Hepatocyte (in vitro differentiated cells): ENCODE measurements around the gene SDCBP2. TPM values are rescaled to one million over a fixed set of nuclear protein-coding genes. Genes with fewer than 3 reads are reported as not detected.

Experiments used
- DNase-seq: peaks from one replicate; pipeline ENCODE4 v3.0.0-alpha.2; 2016; ENCODE audit warnings: low spot score
- H2AFZ ChIP-seq: fragments of 200-600 bp; sonication (generic); 2 replicates; pipeline ENCODE4 v1.6.0; 2016; ENCODE audit warnings: antibody characterized with exemption, mild to moderate bottlenecking
- H3K27ac ChIP-seq: fragments of 200-600 bp; sonication (generic); 2 replicates; pipeline ENCODE4 v1.5.1; 2016; ENCODE audit warnings: mild to moderate bottlenecking
- H3K27me3 ChIP-seq: fragments of 200-600 bp; sonication (generic); 2 replicates; pipeline ENCODE4 v1.6.1; 2016
- H3K36me3 ChIP-seq: fragments of 200-600 bp; sonication (generic); replicated peaks from 2 replicates; pipeline ENCODE4 v1.5.1; 2016; ENCODE audit warnings: low read depth; ENCODE audit not compliant: insufficient read depth
- H3K4me1 ChIP-seq: fragments of 200-600 bp; sonication (generic); 2 replicates; pipeline ENCODE4 v1.5.1; 2016; ENCODE audit warnings: mild to moderate bottlenecking, moderate library complexity; ENCODE audit not compliant: insufficient read depth
- H3K4me2 ChIP-seq: fragments of 200-600 bp; sonication (generic); 2 replicates; pipeline ENCODE4 v1.6.0; 2016
- H3K4me3 ChIP-seq: fragments of 200-600 bp; sonication (generic); 2 replicates; pipeline ENCODE4 v1.5.1; 2016; ENCODE audit warnings: mild to moderate bottlenecking
- H3K79me2 ChIP-seq: fragments of 200-600 bp; sonication (generic); 2 replicates; pipeline ENCODE4 v1.6.0; 2017; ENCODE audit warnings: mild to moderate bottlenecking
- H3K9me2 ChIP-seq: fragments of 200-600 bp; sonication (generic); replicated peaks from 2 replicates; pipeline ENCODE4 v1.6.0; 2017; ENCODE audit warnings: mild to moderate bottlenecking; ENCODE audit not compliant: insufficient read depth
- H3K9me3 ChIP-seq: fragments of 200-600 bp; sonication (generic); 2 replicates; pipeline ENCODE4 v1.5.1; 2016; ENCODE audit warnings: low read depth, mild to moderate bottlenecking
- H4K20me1 ChIP-seq: fragments of 200-600 bp; sonication (generic); 2 replicates; pipeline ENCODE4 v1.6.0; 2016; ENCODE audit warnings: mild to moderate bottlenecking; ENCODE audit not compliant: insufficient read depth, poor library complexity, severe bottlenecking
- CTCF ChIP-seq: fragments of 200-600 bp; sonication (generic); IDR thresholded peaks from 2 replicates; pipeline ENCODE4 v1.5.1; 2016; ENCODE audit warnings: antibody characterized with exemption, mild to moderate bottlenecking; ENCODE audit not compliant: poor library complexity
- EZH2 ChIP-seq: fragments of 200-600 bp; sonication (generic); IDR thresholded peaks from 2 replicates; pipeline ENCODE4 v1.6.1; 2016; ENCODE audit warnings: antibody characterized with exemption, mild to moderate bottlenecking, borderline replicate concordance
- EZH2phosphoT487 ChIP-seq: fragments of 200-600 bp; sonication (generic); IDR thresholded peaks from one replicate; pipeline ENCODE4 v1.6.1; 2018; ENCODE audit warnings: antibody characterized with exemption, mild to moderate bottlenecking, low read depth, moderate library complexity; ENCODE audit not compliant: unreplicated experiment, severe bottlenecking
- WGBS: methylation state at CpG from one replicate; pipeline ENCODE4 v1.1.6; 2016; ENCODE audit warnings: low lambda C conversion rate; ENCODE audit errors: missing lambda C conversion rate; 5-methylcytosine and 5-hydroxymethylcytosine counted together
- polyA plus RNA-seq: library from polyadenylated mRNA; unstranded; fragments of >200 nt; fragmentation: Nextera tagmentation; extraction: Ambion mirVana; gene quantifications from 2 replicates; pipeline ENCODE4 v1.2.1, GENCODE V29; 2016
- total RNA-seq: library from RNA; depleted of rRNA; stranded (reverse); fragments of >200 nt; gene quantifications from 2 replicates; pipeline ENCODE4 v1.2.3, GENCODE V29; 2014

The SDCBP2 gene
- total and polyA plus RNA-seq, 2 experiments from 2014 or later: 64.1 to 83.3 TPM

GRCh38 chr20:1309439-1309847 is 19.5 kb downstream of the SDCBP2 start:
- no peaks in the 10 kb centered on the region for H3K9me2 ChIP-seq
- H3K79me2 ChIP-seq: no peaks in the 10 kb centered on the region
- H3K36me3 ChIP-seq: no peaks in the 10 kb centered on the region
- H3K27ac ChIP-seq: no peak overlapping the region
- H3K4me2 ChIP-seq: no peak overlapping the region
- no peak overlapping the region for H2AFZ ChIP-seq
- H3K4me1 ChIP-seq: peaks cover 7% of the 10 kb centered on the region
- no peak for DNase-seq
- no peak overlapping the region for H3K4me3 ChIP-seq
- 84% methylated on average over 11 of the region's 12 CpGs for WGBS
- H3K9me3 ChIP-seq: no peaks in the 10 kb centered on the region
- H3K27me3 ChIP-seq: no peaks in the 10 kb centered on the region
- H4K20me1 ChIP-seq: no peaks in the 10 kb centered on the region
- TF ChIP-seq EZH2phosphoT487 (no peak), CTCF (no peak), EZH2 (no peak)

- no peak overlapping the region for H3K27ac ChIP-seq
- H2AFZ ChIP-seq: no peak overlapping the region
- 93% methylated on average over 9 of the region's 9 CpGs for WGBS
Observed at GRCh38 chr20:1308702-1309095, 20.2 kb downstream of the SDCBP2 start.

GRCh38 chr20:1308067-1308701 is 20.8 kb downstream of the SDCBP2 start:
- Histone ChIP-seq H4K20me1 (no peaks in the 10 kb centered on the region), H3K4me1 (no peaks in the 10 kb centered on the region), H3K36me3 (no peaks in the 10 kb centered on the region), H3K9me2 (no peaks in the 10 kb centered on the region), H3K9me3 (no peaks in the 10 kb centered on the region), H3K4me2 (no peak overlapping the region), H3K27me3 (no peaks in the 10 kb centered on the region), H2AFZ (no peak overlapping the region), H3K79me2 (no peaks in the 10 kb centered on the region), H3K27ac (no peak overlapping the region), H3K4me3 (no peak overlapping the region)
- DNase-seq: no peak
- TF ChIP-seq EZH2phosphoT487: no peak
- no peak for TF ChIP-seq CTCF
- no peak for TF ChIP-seq EZH2
- 92% methylated on average over 13 of the region's 13 CpGs for WGBS

More at GRCh38 chr20:1308702-1309095, 20.2 kb downstream of the SDCBP2 start:
- H3K9me3 ChIP-seq: no peaks in the 10 kb centered on the region
- H3K9me2 ChIP-seq: no peaks in the 10 kb centered on the region
- no peak overlapping the region for H3K4me2 ChIP-seq
- no peaks in the 10 kb centered on the region for H3K36me3 ChIP-seq
- no peak for DNase-seq
- H3K4me1 ChIP-seq: peaks cover 2% of the 10 kb centered on the region
- H3K27me3 ChIP-seq: no peaks in the 10 kb centered on the region
- H3K79me2 ChIP-seq: no peaks in the 10 kb centered on the region
- no peaks in the 10 kb centered on the region for H4K20me1 ChIP-seq
- H3K4me3 ChIP-seq: no peak overlapping the region
- no peak for TF ChIP-seq EZH2
- no peak for TF ChIP-seq CTCF
- TF ChIP-seq EZH2phosphoT487: no peak

GRCh38 chr20:1307571-1307971 is 21.4 kb downstream of the SDCBP2 start:
- H4K20me1 ChIP-seq: no peaks in the 10 kb centered on the region
- H3K36me3 ChIP-seq: no peaks in the 10 kb centered on the region
- no peak overlapping the region for H3K4me3 ChIP-seq
- no peak for TF ChIP-seq EZH2phosphoT487
- TF ChIP-seq EZH2: no peak
- no peak for TF ChIP-seq CTCF
- H3K4me2 ChIP-seq: no peak overlapping the region
- H3K4me1 ChIP-seq: no peaks in the 10 kb centered on the region
- no peaks in the 10 kb centered on the region for H3K9me3 ChIP-seq
- H2AFZ ChIP-seq: no peak overlapping the region
- H3K79me2 ChIP-seq: no peaks in the 10 kb centered on the region
- no peaks in the 10 kb centered on the region for H3K27me3 ChIP-seq
- no peak overlapping the region for H3K27ac ChIP-seq
- 96% methylated on average over 13 of the region's 13 CpGs for WGBS
- DNase-seq: no peak
- no peaks in the 10 kb centered on the region for H3K9me2 ChIP-seq
